HFFc6 (cell line): ENCODE results near the gene RAD51B. TPM values are rescaled to one million over a fixed set of nuclear protein-coding genes. Genes with fewer than 3 reads are reported as not detected.

ENCODE experiments used
- DNase-seq: peaks from one replicate; pipeline ENCODE4 v3.0.0-alpha.2; 2018
- H3K27ac Mint-ChIP-seq: 2 replicates; pipeline ENCODE4 v1.8.0; 2020; ENCODE audit warnings: mild to moderate bottlenecking, mixed read lengths
- H3K27me3 Mint-ChIP-seq: 2 replicates; pipeline ENCODE4 v1.8.0; 2021; ENCODE audit warnings: mild to moderate bottlenecking, moderate library complexity, mixed read lengths; ENCODE audit not compliant: insufficient read depth
- H3K36me3 Mint-ChIP-seq: 2 replicates; pipeline ENCODE4 v1.8.0; 2021; ENCODE audit warnings: low read depth, mixed read lengths
- H3K4me1 Mint-ChIP-seq: 2 replicates; pipeline ENCODE4 v1.8.0; 2020; ENCODE audit warnings: low read depth, mixed read lengths
- H3K4me3 Mint-ChIP-seq: 2 replicates; pipeline ENCODE4 v1.8.0; 2020; ENCODE audit warnings: mild to moderate bottlenecking, moderate library complexity, mixed read lengths
- H3K9me3 Mint-ChIP-seq: 2 replicates; pipeline ENCODE4 v1.8.0; 2020; ENCODE audit warnings: mild to moderate bottlenecking, mixed read lengths
- total RNA-seq, 6 experiments: library from RNA; stranded (reverse); fragmentation: NEBNext Ultra II Directional; extraction: Animal tissue kit (Norgen Biotek cat#: 25700); gene quantifications; 2 replicates in 1 of 6; 3 replicates in 5 of 6; pipeline ENCODE4 v1.2.3, GENCODE V29; 2021
- TF ChIP-seq, protein P1 (sequence below): fragments of 200-600 bp; sonication (generic); IDR thresholded peaks from 2 replicates; pipeline ENCODE4 v1.5.0; 2021; ENCODE audit warnings: antibody characterized with exemption, mild to moderate bottlenecking

The RAD51B gene
- total RNA-seq, 6 experiments from 2014 or later = 7.1 to 12.4 (median 9.6) TPM

DNA sequence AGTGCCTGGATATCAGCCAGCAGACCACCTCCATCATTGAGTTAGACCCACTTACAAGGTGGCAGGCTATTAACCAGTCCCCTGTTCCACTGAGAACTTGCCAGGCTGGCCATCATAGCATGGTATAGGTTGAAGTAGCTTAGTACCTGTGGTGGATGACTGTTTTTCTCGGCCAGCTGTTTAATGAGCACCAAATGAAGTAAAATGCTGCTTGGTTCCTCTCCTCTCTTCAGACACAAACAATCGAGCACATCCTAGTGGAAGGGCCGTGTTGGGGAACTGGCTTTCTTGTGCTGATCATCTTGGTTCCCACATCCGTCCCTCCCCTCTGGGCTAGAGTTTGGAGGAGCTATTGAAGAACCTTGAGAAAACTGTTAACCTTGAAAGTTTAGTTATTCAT lies 486.2 kb downstream of the RAD51B start:
- H3K4me1 Mint-ChIP-seq = peaks cover 29% of the 10 kb centered on the region
- H3K27me3 Mint-ChIP-seq = no peaks in the 10 kb centered on the region
- peaks cover 5% of the 10 kb centered on the region; the same call in 1 of the 2 replicates for H3K36me3 Mint-ChIP-seq
- no peak overlapping the region for H3K4me3 Mint-ChIP-seq
- no peak overlapping the region for H3K27ac Mint-ChIP-seq
- TF ChIP-seq, protein P1, sequence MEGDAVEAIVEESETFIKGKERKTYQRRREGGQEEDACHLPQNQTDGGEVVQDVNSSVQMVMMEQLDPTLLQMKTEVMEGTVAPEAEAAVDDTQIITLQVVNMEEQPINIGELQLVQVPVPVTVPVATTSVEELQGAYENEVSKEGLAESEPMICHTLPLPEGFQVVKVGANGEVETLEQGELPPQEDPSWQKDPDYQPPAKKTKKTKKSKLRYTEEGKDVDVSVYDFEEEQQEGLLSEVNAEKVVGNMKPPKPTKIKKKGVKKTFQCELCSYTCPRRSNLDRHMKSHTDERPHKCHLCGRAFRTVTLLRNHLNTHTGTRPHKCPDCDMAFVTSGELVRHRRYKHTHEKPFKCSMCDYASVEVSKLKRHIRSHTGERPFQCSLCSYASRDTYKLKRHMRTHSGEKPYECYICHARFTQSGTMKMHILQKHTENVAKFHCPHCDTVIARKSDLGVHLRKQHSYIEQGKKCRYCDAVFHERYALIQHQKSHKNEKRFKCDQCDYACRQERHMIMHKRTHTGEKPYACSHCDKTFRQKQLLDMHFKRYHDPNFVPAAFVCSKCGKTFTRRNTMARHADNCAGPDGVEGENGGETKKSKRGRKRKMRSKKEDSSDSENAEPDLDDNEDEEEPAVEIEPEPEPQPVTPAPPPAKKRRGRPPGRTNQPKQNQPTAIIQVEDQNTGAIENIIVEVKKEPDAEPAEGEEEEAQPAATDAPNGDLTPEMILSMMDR = no peak
- DNase-seq = no peak
- no peaks in the 10 kb centered on the region for H3K9me3 Mint-ChIP-seq

DNA sequence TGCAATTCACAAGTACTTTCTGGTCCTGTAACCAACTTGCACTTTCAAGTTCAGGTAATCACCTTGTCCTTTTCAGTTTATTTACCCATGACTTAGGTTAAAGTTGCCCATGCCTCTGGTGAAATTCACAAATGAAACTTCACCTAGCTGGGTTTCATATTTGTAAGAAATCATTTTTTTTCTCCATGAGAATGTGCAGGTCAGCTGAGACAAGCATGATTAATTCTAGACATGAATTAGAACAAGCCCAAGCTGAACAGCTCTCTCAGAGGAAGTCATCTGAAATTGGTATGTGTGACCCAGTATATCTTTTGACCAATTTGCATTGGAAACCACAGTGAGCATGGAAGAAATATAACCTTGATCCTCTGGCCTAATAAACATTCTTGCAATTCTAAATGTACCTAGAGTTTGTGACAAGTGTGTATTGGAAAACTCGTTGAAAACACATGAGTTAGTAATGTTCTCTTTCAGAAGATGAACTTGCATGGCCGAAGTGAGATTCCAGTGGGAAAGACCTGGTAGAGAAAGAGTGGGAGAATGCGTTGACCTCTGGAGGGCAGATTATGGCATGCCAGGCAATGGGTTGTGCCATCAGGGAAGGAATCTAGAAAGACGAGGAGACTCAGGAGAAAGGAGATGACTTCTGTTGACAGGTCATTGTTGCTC lies 486.8 kb downstream of the RAD51B start:
- H3K4me1 Mint-ChIP-seq = peaks cover 29% of the 10 kb centered on the region
- no peak overlapping the region for H3K4me3 Mint-ChIP-seq
- H3K9me3 Mint-ChIP-seq = no peaks in the 10 kb centered on the region

DNA sequence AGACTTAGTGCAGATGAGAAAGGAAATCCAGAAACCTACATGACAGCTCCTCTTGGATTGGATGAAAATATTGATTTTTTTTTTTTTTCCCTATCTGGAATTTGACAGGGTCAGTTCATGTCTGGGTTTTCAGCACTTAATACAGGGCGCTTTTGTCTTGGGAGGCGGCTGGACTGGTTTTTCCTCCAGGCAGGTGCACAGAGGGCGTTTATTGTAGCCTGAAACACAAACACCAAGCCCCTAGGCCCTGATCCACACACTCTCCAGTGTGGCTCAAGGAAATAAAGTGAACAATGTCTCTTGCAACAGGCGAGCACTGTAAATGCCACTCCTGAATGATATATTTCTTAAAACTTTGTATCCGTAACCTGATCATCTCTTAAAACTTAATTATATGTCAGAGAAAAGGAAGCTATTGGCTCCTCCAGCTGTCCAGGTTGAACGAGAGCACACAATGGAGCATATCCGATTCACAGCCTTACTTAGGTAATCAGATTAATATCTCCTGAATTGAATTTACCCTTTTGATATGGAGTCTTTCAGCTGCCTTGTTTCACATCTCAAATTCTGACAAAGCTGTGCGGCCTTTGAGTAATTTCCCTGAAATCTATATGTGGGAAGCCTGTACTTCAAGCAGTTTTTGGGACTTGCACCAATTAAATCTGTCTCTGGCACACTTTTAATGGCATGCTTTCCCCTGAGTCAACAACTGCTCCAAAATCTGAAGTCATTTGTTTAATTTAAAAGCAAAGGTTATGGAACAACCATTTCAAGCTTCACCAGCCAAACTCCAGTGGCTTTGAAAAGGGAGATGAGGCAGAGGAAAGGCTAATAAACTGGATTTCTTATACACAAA lies 487.6 kb downstream of the RAD51B start:
- H3K36me3 Mint-ChIP-seq = peaks cover 5% of the 10 kb centered on the region; the same call in 1 of the 2 replicates
- no peak for DNase-seq
- H3K27ac Mint-ChIP-seq = no peak overlapping the region
- no peaks in the 10 kb centered on the region for H3K27me3 Mint-ChIP-seq
- H3K4me1 Mint-ChIP-seq = peaks cover 29% of the 10 kb centered on the region
- H3K4me3 Mint-ChIP-seq = no peak overlapping the region
- H3K9me3 Mint-ChIP-seq = no peaks in the 10 kb centered on the region
- TF ChIP-seq, protein P1 = no peak

More for the DNA sequence above, 486.8 kb downstream of the RAD51B start:
- H3K36me3 Mint-ChIP-seq = peaks cover 5% of the 10 kb centered on the region; the same call in 1 of the 2 replicates
- TF ChIP-seq, protein P1 = no peak
- no peaks in the 10 kb centered on the region for H3K27me3 Mint-ChIP-seq
- H3K27ac Mint-ChIP-seq = no peak overlapping the region
- DNase-seq = no peak

DNA sequence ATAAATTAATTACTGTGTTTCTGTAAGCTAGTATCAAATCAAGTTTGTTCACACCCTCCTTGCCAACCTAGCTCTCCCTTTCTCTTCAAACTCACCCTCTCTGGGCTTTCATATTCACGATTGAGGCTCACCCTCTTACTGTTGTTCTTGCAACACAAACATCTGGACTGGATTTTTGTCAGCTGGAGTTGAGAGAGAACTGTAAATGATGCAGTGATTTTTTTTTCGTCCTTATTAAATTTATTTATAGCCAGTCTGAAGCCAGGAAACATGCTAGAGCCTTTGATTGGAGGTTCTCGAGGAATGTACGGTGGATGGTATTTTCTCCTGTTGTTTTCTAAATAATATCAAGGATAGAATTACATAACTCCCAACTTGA lies 488.2 kb downstream of the RAD51B start:
- no peak overlapping the region for H3K4me3 Mint-ChIP-seq
- H3K27ac Mint-ChIP-seq = no peak overlapping the region

DNA sequence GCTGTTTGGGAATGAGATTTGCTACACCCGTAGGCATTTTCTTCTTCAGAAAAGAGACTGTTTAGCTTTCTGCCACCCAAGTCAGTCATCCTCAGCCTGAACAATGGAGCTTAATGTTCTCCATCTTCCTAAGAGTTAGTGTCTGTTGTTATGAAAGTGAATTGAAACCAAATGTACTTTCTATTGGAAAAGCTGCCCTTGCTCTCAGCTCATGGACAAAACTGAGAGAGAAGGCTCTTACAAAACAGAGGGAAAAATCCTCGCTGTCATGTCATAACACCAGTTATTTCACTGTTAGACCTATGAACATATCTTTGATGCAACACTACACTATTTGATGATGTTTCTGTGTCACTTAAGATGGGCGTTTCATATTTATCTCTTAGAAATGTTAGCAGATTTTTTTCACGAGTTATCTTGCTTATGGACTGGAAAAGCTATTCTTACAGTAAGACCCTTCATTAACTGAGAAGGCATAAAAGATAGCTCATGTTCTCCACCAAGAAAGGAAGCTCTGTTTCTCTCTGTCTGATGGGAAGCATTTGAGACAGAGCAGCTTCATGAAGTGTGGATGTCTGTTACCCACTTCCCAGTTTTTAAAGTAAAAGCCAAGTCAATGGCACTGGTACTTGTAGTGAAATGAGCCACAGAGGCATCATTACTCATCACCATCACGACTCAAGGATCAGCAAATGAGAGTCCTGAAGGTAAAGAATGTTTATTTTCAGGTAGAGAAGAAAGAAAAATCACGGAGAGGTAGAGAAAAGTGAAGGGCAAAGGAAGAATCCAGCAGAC lies 489.3 kb downstream of the RAD51B start:
- no peak for DNase-seq
- TF ChIP-seq, protein P1 = no peak
- peak overlapping the region; percentile 44 for H3K4me3 Mint-ChIP-seq
- no peaks in the 10 kb centered on the region for H3K36me3 Mint-ChIP-seq
- H3K27me3 Mint-ChIP-seq = no peaks in the 10 kb centered on the region
- peak overlapping the region; percentile 14 for H3K27ac Mint-ChIP-seq
- peaks cover 29% of the 10 kb centered on the region for H3K4me1 Mint-ChIP-seq
- no peaks in the 10 kb centered on the region for H3K9me3 Mint-ChIP-seq

More for the DNA sequence above, 488.2 kb downstream of the RAD51B start:
- Mint-ChIP-seq H3K4me1 (peaks cover 29% of the 10 kb centered on the region), H3K27me3 (no peaks in the 10 kb centered on the region), H3K36me3 (peaks cover 3% of the 10 kb centered on the region; the same call in 1 of the 2 replicates), H3K9me3 (no peaks in the 10 kb centered on the region)
- DNase-seq = no peak
- TF ChIP-seq, protein P1 = no peak
